Astrocyte (in vitro differentiated cells and primary cell): ENCODE data around the gene NAA50. TPM values are rescaled to one million over a fixed set of nuclear protein-coding genes. Genes with fewer than 3 reads are reported as not detected.

Source experiments
- DNase-seq: peaks from one replicate; pipeline ENCODE4 v3.0.0-alpha.2; 2010; ENCODE audit warnings: low read depth
- FAIRE-seq: peaks from 2 replicates; lab custom pipeline; 2011; peaks lifted over from hg19 to GRCh38; lab: Jason Lieb, UNC
- H2AFZ ChIP-seq: 2 replicates; pipeline ENCODE4 v1.6.0; 2012; ENCODE audit warnings: low read depth, low read length, inconsistent platforms
- H3K27ac ChIP-seq: 2 replicates; pipeline ENCODE4 v1.5.1; 2011; ENCODE audit warnings: low read depth, low read length, inconsistent platforms
- H3K27me3 ChIP-seq: 2 replicates; pipeline ENCODE4 v1.6.0; 2011; ENCODE audit warnings: low read length, inconsistent platforms; ENCODE audit not compliant: insufficient read depth
- H3K36me3 ChIP-seq: 2 replicates; pipeline ENCODE4 v1.5.1; 2011; ENCODE audit warnings: low read length, inconsistent platforms; ENCODE audit not compliant: insufficient read depth
- H3K4me1 ChIP-seq: 2 replicates; pipeline ENCODE4 v1.5.1; 2011; ENCODE audit warnings: low read length, inconsistent platforms; ENCODE audit not compliant: insufficient read depth
- H3K4me2 ChIP-seq: 2 replicates; pipeline ENCODE4 v1.6.0; 2012; ENCODE audit warnings: low read length, inconsistent platforms
- H3K4me3 ChIP-seq: 2 replicates; pipeline ENCODE4 v1.5.1; 2011; ENCODE audit warnings: low read depth, mild to moderate bottlenecking, low read length, inconsistent platforms; ENCODE audit not compliant: insufficient read depth
- H3K79me2 ChIP-seq: 2 replicates; pipeline ENCODE4 v1.6.0; 2012; ENCODE audit warnings: mild to moderate bottlenecking, low read length, inconsistent platforms; ENCODE audit not compliant: insufficient read depth
- H3K9ac ChIP-seq: 2 replicates; pipeline ENCODE4 v1.6.0; 2012; ENCODE audit warnings: mild to moderate bottlenecking, low read length, inconsistent platforms
- H3K9me3 ChIP-seq: 2 replicates; pipeline ENCODE4 v1.5.1; 2012; ENCODE audit warnings: low read depth, mild to moderate bottlenecking, low read length, inconsistent platforms; ENCODE audit not compliant: insufficient read depth
- H4K20me1 ChIP-seq: 2 replicates; pipeline ENCODE4 v1.6.0; 2012; ENCODE audit warnings: low read length, inconsistent platforms; ENCODE audit not compliant: insufficient read depth
- H3K27ac Mint-ChIP-seq: one replicate; pipeline ENCODE4 v1.8.0; 2021; ENCODE audit warnings: mild to moderate bottlenecking, mixed read lengths; ENCODE audit not compliant: unreplicated experiment
- H3K27me3 Mint-ChIP-seq: one replicate; pipeline ENCODE4 v1.8.0; 2021; ENCODE audit warnings: low read depth, mixed read lengths; ENCODE audit not compliant: unreplicated experiment
- H3K36me3 Mint-ChIP-seq: one replicate; pipeline ENCODE4 v1.8.0; 2021; ENCODE audit warnings: low read depth, mixed read lengths; ENCODE audit not compliant: unreplicated experiment
- H3K4me1 Mint-ChIP-seq: one replicate; pipeline ENCODE4 v1.8.0; 2021; ENCODE audit warnings: low read depth, mixed read lengths; ENCODE audit not compliant: unreplicated experiment
- H3K4me3 Mint-ChIP-seq: one replicate; pipeline ENCODE4 v1.8.0; 2021; ENCODE audit warnings: mild to moderate bottlenecking, moderate library complexity, mixed read lengths; ENCODE audit not compliant: unreplicated experiment
- H3K9me3 Mint-ChIP-seq: one replicate; pipeline ENCODE4 v1.8.0; 2021; ENCODE audit warnings: mild to moderate bottlenecking, mixed read lengths; ENCODE audit not compliant: unreplicated experiment
- EZH2 ChIP-seq: IDR thresholded peaks from 2 replicates; pipeline ENCODE4 v1.6.1; 2012; ENCODE audit warnings: mild to moderate bottlenecking, low read length, inconsistent platforms; ENCODE audit not compliant: insufficient read depth
- total RNA-seq: library from RNA; stranded (reverse); gene quantifications from 2 replicates; pipeline ENCODE4 v1.2.1, GENCODE V29; 2021
- TF ChIP-seq, protein P1 (sequence below): IDR thresholded peaks from 2 replicates; pipeline ENCODE4 v1.5.1; 2011; ENCODE audit warnings: low read depth, mild to moderate bottlenecking, inconsistent platforms, low read length, moderate library complexity; ENCODE audit not compliant: insufficient read depth

Gene NAA50
- total RNA-seq, 1 donor from 2014 or later = 151 TPM

- FAIRE-seq = no peak
These were observed 28.2 kb downstream of the NAA50 start for GRCh38 chr3:113717818-113718217.

DNA sequence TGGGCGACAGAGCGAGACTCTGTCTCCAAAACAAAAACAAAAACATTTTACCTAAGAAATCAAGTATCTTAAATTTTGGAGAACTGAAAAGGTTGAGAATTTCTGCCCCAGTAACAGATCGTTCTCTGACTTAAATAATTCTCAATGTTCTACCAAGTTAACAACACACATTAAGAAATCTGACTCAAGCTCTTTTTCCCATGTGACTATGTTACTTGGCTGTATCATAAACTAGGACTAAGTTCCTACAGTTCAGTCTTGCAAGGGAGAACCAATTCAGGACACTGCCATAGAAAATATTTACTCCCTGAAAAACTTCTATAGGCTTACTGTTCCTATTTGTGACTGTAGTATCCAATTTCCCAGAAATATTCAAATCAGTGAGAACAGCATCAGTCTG is 28.7 kb downstream of the NAA50 start:
- no peak for FAIRE-seq
- peaks cover 5% of the 10 kb centered on the region for H3K36me3 Mint-ChIP-seq

More at GRCh38 chr3:113717818-113718217, 28.2 kb downstream of the NAA50 start:
- H3K27ac ChIP-seq = no peak overlapping the region
- peaks cover 2% of the 10 kb centered on the region for H3K79me2 ChIP-seq
- no peaks in the 10 kb centered on the region for H3K4me1 ChIP-seq
- peaks cover 9% of the 10 kb centered on the region for H4K20me1 ChIP-seq
- DNase-seq = no peak
- H3K36me3 ChIP-seq = peaks cover 22% of the 10 kb centered on the region
- Mint-ChIP-seq H3K4me1 (peaks cover 9% of the 10 kb centered on the region), H3K27me3 (no peaks in the 10 kb centered on the region), H3K36me3 (peaks cover 7% of the 10 kb centered on the region), H3K4me3 (no peak overlapping the region), H3K27ac (no peak overlapping the region), H3K9me3 (no peaks in the 10 kb centered on the region)
- H3K9ac ChIP-seq = no peak overlapping the region
- H3K27me3 ChIP-seq = no peaks in the 10 kb centered on the region
- no peak overlapping the region for H3K4me3 ChIP-seq
- no peak overlapping the region for H3K4me2 ChIP-seq
- TF ChIP-seq, protein P1, sequence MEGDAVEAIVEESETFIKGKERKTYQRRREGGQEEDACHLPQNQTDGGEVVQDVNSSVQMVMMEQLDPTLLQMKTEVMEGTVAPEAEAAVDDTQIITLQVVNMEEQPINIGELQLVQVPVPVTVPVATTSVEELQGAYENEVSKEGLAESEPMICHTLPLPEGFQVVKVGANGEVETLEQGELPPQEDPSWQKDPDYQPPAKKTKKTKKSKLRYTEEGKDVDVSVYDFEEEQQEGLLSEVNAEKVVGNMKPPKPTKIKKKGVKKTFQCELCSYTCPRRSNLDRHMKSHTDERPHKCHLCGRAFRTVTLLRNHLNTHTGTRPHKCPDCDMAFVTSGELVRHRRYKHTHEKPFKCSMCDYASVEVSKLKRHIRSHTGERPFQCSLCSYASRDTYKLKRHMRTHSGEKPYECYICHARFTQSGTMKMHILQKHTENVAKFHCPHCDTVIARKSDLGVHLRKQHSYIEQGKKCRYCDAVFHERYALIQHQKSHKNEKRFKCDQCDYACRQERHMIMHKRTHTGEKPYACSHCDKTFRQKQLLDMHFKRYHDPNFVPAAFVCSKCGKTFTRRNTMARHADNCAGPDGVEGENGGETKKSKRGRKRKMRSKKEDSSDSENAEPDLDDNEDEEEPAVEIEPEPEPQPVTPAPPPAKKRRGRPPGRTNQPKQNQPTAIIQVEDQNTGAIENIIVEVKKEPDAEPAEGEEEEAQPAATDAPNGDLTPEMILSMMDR = no peak
- no peak for TF ChIP-seq EZH2
- H2AFZ ChIP-seq = no peak overlapping the region
- H3K9me3 ChIP-seq = no peaks in the 10 kb centered on the region

DNA sequence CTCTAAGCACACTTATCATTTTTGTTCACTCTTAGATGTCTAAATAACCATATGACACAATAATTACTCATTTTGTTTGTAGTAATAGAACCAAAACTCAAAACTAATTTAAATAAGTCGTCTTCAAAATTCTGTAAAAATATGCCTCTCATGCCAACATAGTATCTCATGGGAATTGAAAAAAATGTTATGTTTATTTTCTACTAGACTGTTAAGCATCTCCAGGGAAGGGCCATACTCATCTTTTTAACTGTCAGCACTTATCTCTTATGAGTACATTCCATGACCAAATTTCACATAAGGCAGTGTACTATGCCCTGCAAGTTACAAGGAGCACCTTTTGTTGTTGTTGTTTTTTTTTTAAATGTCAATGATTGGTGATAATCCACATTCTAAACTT is 31.3 kb downstream of the NAA50 start:
- no peak for TF ChIP-seq EZH2
- TF ChIP-seq, protein P1 = no peak
- Histone ChIP-seq H3K4me2 (no peak overlapping the region), H3K79me2 (no peaks in the 10 kb centered on the region), H3K27ac (no peak overlapping the region), H3K4me1 (no peaks in the 10 kb centered on the region), H3K9me3 (no peaks in the 10 kb centered on the region), H3K9ac (no peak overlapping the region), H3K36me3 (no peaks in the 10 kb centered on the region), H3K4me3 (no peak overlapping the region), H4K20me1 (peaks cover 4% of the 10 kb centered on the region), H2AFZ (no peak overlapping the region), H3K27me3 (no peaks in the 10 kb centered on the region)
- peaks cover 9% of the 10 kb centered on the region for H3K4me1 Mint-ChIP-seq
- FAIRE-seq (no peak), DNase-seq (no peak)
- H3K36me3 Mint-ChIP-seq = peaks cover 5% of the 10 kb centered on the region
- no peaks in the 10 kb centered on the region for H3K27me3 Mint-ChIP-seq
- H3K4me3 Mint-ChIP-seq = no peak overlapping the region
- H3K9me3 Mint-ChIP-seq = no peaks in the 10 kb centered on the region
- H3K27ac Mint-ChIP-seq = no peak overlapping the region

More for the DNA sequence above, 28.7 kb downstream of the NAA50 start:
- H2AFZ ChIP-seq = no peak overlapping the region
- peaks cover 7% of the 10 kb centered on the region for H4K20me1 ChIP-seq
- no peaks in the 10 kb centered on the region for H3K9me3 Mint-ChIP-seq
- H3K27ac ChIP-seq = no peak overlapping the region
- H3K4me1 Mint-ChIP-seq = peaks cover 12% of the 10 kb centered on the region
- no peaks in the 10 kb centered on the region for H3K4me1 ChIP-seq
- TF ChIP-seq EZH2 = no peak
- H3K9me3 ChIP-seq = no peaks in the 10 kb centered on the region
- H3K79me2 ChIP-seq = no peaks in the 10 kb centered on the region
- no peaks in the 10 kb centered on the region for H3K27me3 Mint-ChIP-seq
- no peak overlapping the region for H3K27ac Mint-ChIP-seq
- no peak for DNase-seq
- H3K4me2 ChIP-seq = no peak overlapping the region
- H3K9ac ChIP-seq = no peak overlapping the region
- H3K4me3 Mint-ChIP-seq = no peak overlapping the region
- H3K36me3 ChIP-seq = peaks cover 17% of the 10 kb centered on the region
- no peak overlapping the region for H3K4me3 ChIP-seq
- H3K27me3 ChIP-seq = no peaks in the 10 kb centered on the region
